H1 (cell line): Measurements from ENCODE around the gene ATF7IP. TPM values are rescaled to one million over a fixed set of nuclear protein-coding genes. Genes with fewer than 3 reads are reported as not detected.

Source experiments
- CTCF ChIA-PET: fragments of 300-600 bp; sonication (Branson Sonifier 250); formaldehyde crosslinking; loops from one replicate; lab custom pipeline; 2021; ENCODE audit not compliant: partially characterized antibody; lab: Charles Lee
- POLR2A ChIA-PET: fragments of 300-600 bp; sonication (Branson Sonifier 250); formaldehyde crosslinking; loops from one replicate; lab custom pipeline; 2021; ENCODE audit warnings: inconsistent platforms; ENCODE audit not compliant: partially characterized antibody; lab: Charles Lee
- DNase-seq, 2 experiments: peaks; one replicate each; pipeline versions ENCODE4 v3.0.0 to v3.0.0-alpha.2; 2010 to 2022; ENCODE audit warnings: low spot score in 2 of 2, low read depth in 1 of 2, mixed read lengths in 1 of 2
- FAIRE-seq: peaks from 2 replicates; lab custom pipeline; 2011; peaks lifted over from hg19 to GRCh38; lab: Jason Lieb, UNC
- H2AFZ ChIP-seq: 2 replicates; pipeline ENCODE4 v1.8.1; 2012; ENCODE audit warnings: low read length, inconsistent platforms
- H2AK5ac ChIP-seq: 2 replicates; pipeline ENCODE4 v1.6.1; 2013; ENCODE audit warnings: low read depth, low read length
- H2BK120ac ChIP-seq: replicated peaks from 2 replicates; pipeline ENCODE3; 2013; ENCODE audit warnings: low read depth, low read length, inconsistent platforms
- H2BK12ac ChIP-seq: 2 replicates; pipeline ENCODE4 v1.6.1; 2013; ENCODE audit warnings: low read depth, low read length
- H2BK15ac ChIP-seq: 2 replicates; pipeline ENCODE4 v1.6.1; 2013; ENCODE audit warnings: low read length
- H2BK20ac ChIP-seq: 2 replicates; pipeline ENCODE4 v1.6.1; 2013; ENCODE audit warnings: low read length
- H2BK5ac ChIP-seq: 2 replicates; pipeline ENCODE4 v1.6.1; 2013; ENCODE audit warnings: low read depth, low read length
- H3K14ac ChIP-seq: 2 replicates; pipeline ENCODE4 v1.6.1; 2013; ENCODE audit warnings: inconsistent platforms; ENCODE audit not compliant: insufficient read length
- H3K18ac ChIP-seq: 2 replicates; pipeline ENCODE4 v1.6.1; 2013; ENCODE audit warnings: low read length; ENCODE audit errors: extremely low read depth
- H3K23ac ChIP-seq: 2 replicates; pipeline ENCODE4 v1.6.1; 2013; ENCODE audit warnings: inconsistent platforms; ENCODE audit not compliant: insufficient read length
- H3K23me2 ChIP-seq: 2 replicates; pipeline ENCODE4 v1.6.1; 2013; ENCODE audit warnings: low read depth, low read length
- H3K27ac ChIP-seq: 2 replicates; pipeline ENCODE4 v1.6.1; 2011; ENCODE audit warnings: low read depth, low read length, inconsistent platforms
- H3K27me3 ChIP-seq, 4 experiments: replicated peaks in 1 of 4; 1 replicate in 1 of 4; 2 replicates in 3 of 4; pipeline versions ENCODE4 v1.6.1 to v1.8.1; 2011 to 2013; ENCODE audit warnings: low read length in 3 of 4, mild to moderate bottlenecking in 3 of 4, inconsistent platforms in 2 of 4, mixed read lengths in 2 of 4, moderate library complexity in 1 of 4; ENCODE audit not compliant: control insufficient read depth in 3 of 4, insufficient read depth in 3 of 4; ENCODE audit errors: extremely low read depth in 1 of 4
- H3K36me3 ChIP-seq, 4 experiments: 2 replicates each; pipeline versions ENCODE4 v1.6.1 to v1.8.1; 2011 to 2013; ENCODE audit warnings: mild to moderate bottlenecking in 4 of 4, low read length in 3 of 4, moderate library complexity in 2 of 4, control low read depth in 1 of 4, inconsistent platforms in 1 of 4; ENCODE audit not compliant: insufficient read depth in 4 of 4, control insufficient read depth in 2 of 4
- H3K4ac ChIP-seq: replicated peaks from 2 replicates; pipeline ENCODE3; 2013; ENCODE audit warnings: low read length, low read depth, mixed read lengths, inconsistent platforms; ENCODE audit not compliant: insufficient read length
- H3K4me1 ChIP-seq, 4 experiments: replicated peaks in 1 of 4; 1 replicate in 1 of 4; 2 replicates in 3 of 4; pipeline versions ENCODE4 v1.6.1 to v1.8.1; 2011 to 2013; ENCODE audit warnings: low read length in 3 of 4, inconsistent platforms in 2 of 4, mixed read lengths in 1 of 4; ENCODE audit not compliant: insufficient read depth in 4 of 4, control insufficient read depth in 3 of 4
- H3K4me2 ChIP-seq, 2 experiments: 2 replicates each; pipeline versions ENCODE4 v1.6.1 to v1.8.1; 2011 to 2013; ENCODE audit warnings: low read depth in 2 of 2, low read length in 2 of 2, control low read depth in 1 of 2, inconsistent platforms in 1 of 2, mild to moderate bottlenecking in 1 of 2; ENCODE audit not compliant: insufficient read depth in 1 of 2
- H3K4me3 ChIP-seq, 4 experiments: fragments of 200-600, 300-600 bp in 1 of 4; sonication (generic), shearing (Covaris generic), sonication (Bioruptor Twin) in 1 of 4; 2 replicates each; pipeline versions ENCODE4 v1.5.1 to v1.8.1; 2011 to 2016; ENCODE audit warnings: low read length in 4 of 4, low read depth in 3 of 4, control low read depth in 2 of 4, inconsistent platforms in 2 of 4, mild to moderate bottlenecking in 2 of 4, mixed read lengths in 1 of 4, moderate library complexity in 1 of 4; ENCODE audit not compliant: insufficient read depth in 2 of 4; ENCODE audit errors: extremely low read depth in 1 of 4
- H3K56ac ChIP-seq: replicated peaks from 2 replicates; pipeline ENCODE3; 2013; ENCODE audit warnings: low read depth, mild to moderate bottlenecking, mixed read lengths, low read length, inconsistent platforms; ENCODE audit not compliant: insufficient read length
- H3K79me1 ChIP-seq: 2 replicates; pipeline ENCODE4 v1.6.1; 2013; ENCODE audit warnings: low read depth, low read length, control low read depth
- H3K79me2 ChIP-seq, 2 experiments: 2 replicates each; pipeline versions ENCODE4 v1.6.1 to v1.8.1; 2012 to 2013; ENCODE audit warnings: low read length in 2 of 2, mild to moderate bottlenecking in 2 of 2, inconsistent platforms in 1 of 2; ENCODE audit not compliant: insufficient read depth in 2 of 2, control insufficient read depth in 1 of 2
- H3K9ac ChIP-seq, 4 experiments: replicated peaks in 1 of 4; 1 replicate in 1 of 4; 2 replicates in 3 of 4; pipeline versions ENCODE4 v1.6.1 to v1.8.1; 2011 to 2013; ENCODE audit warnings: low read depth in 3 of 4, low read length in 3 of 4, control low read depth in 2 of 4, mild to moderate bottlenecking in 2 of 4, moderate library complexity in 2 of 4, inconsistent platforms in 1 of 4; ENCODE audit errors: extremely low read depth in 1 of 4
- H3K9me3 ChIP-seq, 2 experiments: 2 replicates each; pipeline versions ENCODE4 v1.6.1 to v1.8.1; 2012 to 2013; ENCODE audit warnings: mild to moderate bottlenecking in 2 of 2, moderate library complexity in 2 of 2, control low read depth in 1 of 2, inconsistent platforms in 1 of 2, low read depth in 1 of 2, low read length in 1 of 2, mixed read lengths in 1 of 2; ENCODE audit not compliant: insufficient read depth in 2 of 2
- H4K20me1 ChIP-seq, 2 experiments: replicated peaks in 1 of 2; 2 replicates each; pipeline versions ENCODE3 to v1.8.1; 2011 to 2013; ENCODE audit warnings: inconsistent platforms in 2 of 2, low read length in 2 of 2, mild to moderate bottlenecking in 1 of 2; ENCODE audit not compliant: insufficient read depth in 2 of 2, control insufficient read depth in 1 of 2
- H4K5ac ChIP-seq: 2 replicates; pipeline ENCODE4 v1.6.1; 2013; ENCODE audit warnings: low read length, low read depth, mixed read lengths, inconsistent platforms; ENCODE audit not compliant: insufficient read length
- H4K8ac ChIP-seq: 2 replicates; pipeline ENCODE4 v1.8.0; 2013; ENCODE audit warnings: mild to moderate bottlenecking, moderate library complexity, low read length, inconsistent platforms; ENCODE audit not compliant: insufficient read depth; ENCODE audit errors: extremely low read depth
- H4K91ac ChIP-seq: replicated peaks from 2 replicates; pipeline ENCODE3; 2013; ENCODE audit warnings: low read length, mixed read lengths, inconsistent platforms; ENCODE audit not compliant: insufficient read length
- CHD2 ChIP-seq: IDR thresholded peaks from 2 replicates; pipeline ENCODE4 v1.6.1; 2012; ENCODE audit warnings: low read length, improper control_type of control experiment
- FOSL1 ChIP-seq: IDR thresholded peaks from 2 replicates; pipeline ENCODE4 v1.6.1; 2011; ENCODE audit warnings: mild to moderate bottlenecking, low read depth, low read length, moderate library complexity; ENCODE audit not compliant: insufficient read depth
- GABPA ChIP-seq: IDR thresholded peaks from 2 replicates; pipeline ENCODE4 v1.6.1; 2011; ENCODE audit warnings: mild to moderate bottlenecking, low read length, moderate library complexity, borderline replicate concordance; ENCODE audit not compliant: insufficient read depth
- RXRA ChIP-seq: IDR thresholded peaks from 2 replicates; pipeline ENCODE4 v1.6.1; 2011; ENCODE audit warnings: low read depth, mild to moderate bottlenecking, low read length, moderate library complexity; ENCODE audit not compliant: insufficient read depth
- TCF12 ChIP-seq: IDR thresholded peaks from 2 replicates; pipeline ENCODE4 v1.6.1; 2011; ENCODE audit warnings: low read depth, mild to moderate bottlenecking, low read length
- YY1 ChIP-seq: IDR thresholded peaks from 2 replicates; pipeline ENCODE4 v1.6.1; 2011; ENCODE audit warnings: low read depth, mild to moderate bottlenecking, low read length
- polyA plus RNA-seq, 7 experiments: library from polyadenylated mRNA; depleted of rRNA in 3 of 7; stranded (reverse) in 5 of 7; unstranded in 2 of 7; fragments of >200 nt in 5 of 7; fragments of 200-250 nt in 2 of 7; gene quantifications; 1 replicate in 5 of 7; 2 replicates in 1 of 7; 4 replicates in 1 of 7; pipeline versions ENCODE4 v1.2.1 to v1.2.3, GENCODE V29; 2011 to 2013; ENCODE audit warnings: missing spikeins in 2 of 7, mixed read lengths in 2 of 7
- total RNA-seq: library from RNA; stranded (reverse); fragmentation: NEBNext Ultra II Directional; extraction: Animal tissue kit (Norgen Biotek cat#: 25700); gene quantifications from 2 replicates; pipeline ENCODE4 v1.2.1, GENCODE V29; 2021

Gene ATF7IP
- total and polyA plus RNA-seq, 2 of the 8 experiments (the other 6 are each of a cell fraction or from before 2014, with no cell fraction given), result 34.2 to 148 TPM

DNA sequence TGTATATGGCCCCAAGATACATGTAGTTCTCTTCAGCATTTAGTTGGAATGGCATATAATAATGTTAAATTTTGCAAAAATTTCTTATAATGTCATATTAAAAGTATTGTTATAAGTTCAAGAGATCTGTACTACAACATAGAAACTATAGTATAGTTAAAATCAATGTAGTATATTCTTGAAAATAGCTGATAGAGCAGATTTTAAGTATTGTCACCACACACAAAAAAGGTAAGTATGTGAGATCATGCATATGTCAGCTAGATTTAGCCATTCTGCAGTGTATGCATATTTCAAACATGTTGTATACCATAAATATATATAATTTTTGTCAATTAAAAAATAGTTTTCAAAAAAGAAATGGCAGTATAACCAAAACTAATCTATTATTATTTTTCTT is 115.7 kb downstream of the ATF7IP start:
- H4K91ac ChIP-seq, result no peak overlapping the region
- TF ChIP-seq GABPA (no peak), YY1 (no peak), TCF12 (no peak), RXRA (no peak), FOSL1 (no peak), CHD2 (no peak)
- no peak overlapping the region for H4K5ac ChIP-seq
- FAIRE-seq (no peak), DNase-seq (no peak)
- no peak overlapping the region for H2AFZ ChIP-seq
- H3K36me3 ChIP-seq, result peaks cover 7 to 91% (median 40%) of the 10 kb centered on the region in 4 experiments
- H2BK12ac ChIP-seq, result no peak overlapping the region
- H3K14ac ChIP-seq, result no peak overlapping the region
- H2AK5ac ChIP-seq, result no peak overlapping the region
- H4K20me1 ChIP-seq, result no peaks in the 10 kb centered on the region
- no peaks in the 10 kb centered on the region; the same call in 1 of the 2 replicates for H3K79me1 ChIP-seq
- no peak overlapping the region for H3K4ac ChIP-seq
- no peak overlapping the region for H3K23ac ChIP-seq
- H3K9ac ChIP-seq, result no peak overlapping the region
- H3K79me2 ChIP-seq, result no peaks in the 10 kb centered on the region
- H2BK15ac ChIP-seq, result no peak overlapping the region
- no peak overlapping the region for H3K4me2 ChIP-seq
- no peak overlapping the region for H3K4me3 ChIP-seq
- no peak overlapping the region for H4K8ac ChIP-seq
- no peaks in the 10 kb centered on the region for H3K9me3 ChIP-seq
- no peak overlapping the region for H3K18ac ChIP-seq
- no peak overlapping the region for H2BK120ac ChIP-seq
- no peak overlapping the region for H2BK5ac ChIP-seq
- H3K23me2 ChIP-seq, result no peaks in the 10 kb centered on the region
- H3K27ac ChIP-seq, result no peak overlapping the region
- ChIA-PET POLR2A (interaction anchor here (1.1 kb wide), 1 partner anchor 116 kb away, joined by 3 read pairs; the partner anchor contains the start of gene ATF7IP), CTCF (interaction anchor here (0.8 to 2.0 kb wide), 3 partner anchors 26 to 296 kb away, joined by 3 to 8 read pairs (median 3); no protein-coding TSS in a partner anchor)
- no peak overlapping the region for H2BK20ac ChIP-seq
- no peaks in the 10 kb centered on the region for H3K27me3 ChIP-seq
- H3K4me1 ChIP-seq, result no peaks in the 10 kb centered on the region
- no peak overlapping the region for H3K56ac ChIP-seq
